NCI-H510A (cell line): Measurements from ENCODE around the gene C2orf68.
"Not testable (repeated sequence)": the region's sequence is repeated elsewhere in the genome, so short reads cannot be mapped to it uniquely, and the experiment has no call there.

ENCODE experiments used
- DNase-seq: peaks from one replicate; lab custom pipeline; 2025; lab: John Stamatoyannopoulos, UW

Gene C2orf68

GRCh38 chr2:85628658-85629057 is 16.8 kb upstream of the C2orf68 start:
- no peak for DNase-seq

GRCh38 chr2:85623991-85624390 is 12.1 kb upstream of the C2orf68 start:
- no peak for DNase-seq

- no peak for DNase-seq
These were observed 9.5 kb upstream of the C2orf68 start for GRCh38 chr2:85621338-85621737.

- DNase-seq: no peak
These were observed 7.8 kb upstream of the C2orf68 start for GRCh38 chr2:85619617-85620016.

- DNase-seq: not testable (repeated sequence)
These were observed 5.9 kb upstream of the C2orf68 start for GRCh38 chr2:85617723-85618122.

- no peak for DNase-seq
These were observed 3.5 kb upstream of the C2orf68 start for GRCh38 chr2:85615413-85615728.

- DNase-seq: not testable (repeated sequence)
These were observed 2.9 kb upstream of the C2orf68 start for GRCh38 chr2:85614757-85615156.

GRCh38 chr2:85613717-85614515 is 2.0 kb upstream of the C2orf68 start:
- no peak for DNase-seq

- DNase-seq: peak; percentile 27
These were observed 605 bp downstream of the C2orf68 start for GRCh38 chr2:85611217-85611704.

GRCh38 chr2:85607268-85608215 is 4.3 kb downstream of the C2orf68 start:
- no peak for DNase-seq

- DNase-seq: no peak
These were observed 5.8 kb downstream of the C2orf68 start for GRCh38 chr2:85606116-85606455.

- DNase-seq: no peak
These were observed 6.3 kb downstream of the C2orf68 start for GRCh38 chr2:85605406-85606115.

- no peak for DNase-seq
These were observed 7.1 kb downstream of the C2orf68 start for GRCh38 chr2:85604568-85605339.

GRCh38 chr2:85604133-85604444 is 7.8 kb downstream of the C2orf68 start:
- DNase-seq: not testable (repeated sequence)

GRCh38 chr2:85602476-85603234 is 9.2 kb downstream of the C2orf68 start, which contains the start of gene TMEM150A:
TMEM150A (minus strand) TSS chr2:85602698; CDS start chr2:85601948, 750 bp downstream.
- peak; percentile 94 for DNase-seq

GRCh38 chr2:85601771-85602475 is 9.9 kb downstream of the C2orf68 start:
- no peak for DNase-seq

GRCh38 chr2:85600951-85601770 is 10.7 kb downstream of the C2orf68 start:
- DNase-seq: no peak

- no peak for DNase-seq
These were observed 11.7 kb downstream of the C2orf68 start for GRCh38 chr2:85600235-85600575.

GRCh38 chr2:85599468-85600234 is 12.2 kb downstream of the C2orf68 start:
- DNase-seq: no peak
